ENCODE results near the gene AGAP1.

Gene AGAP1

DNA sequence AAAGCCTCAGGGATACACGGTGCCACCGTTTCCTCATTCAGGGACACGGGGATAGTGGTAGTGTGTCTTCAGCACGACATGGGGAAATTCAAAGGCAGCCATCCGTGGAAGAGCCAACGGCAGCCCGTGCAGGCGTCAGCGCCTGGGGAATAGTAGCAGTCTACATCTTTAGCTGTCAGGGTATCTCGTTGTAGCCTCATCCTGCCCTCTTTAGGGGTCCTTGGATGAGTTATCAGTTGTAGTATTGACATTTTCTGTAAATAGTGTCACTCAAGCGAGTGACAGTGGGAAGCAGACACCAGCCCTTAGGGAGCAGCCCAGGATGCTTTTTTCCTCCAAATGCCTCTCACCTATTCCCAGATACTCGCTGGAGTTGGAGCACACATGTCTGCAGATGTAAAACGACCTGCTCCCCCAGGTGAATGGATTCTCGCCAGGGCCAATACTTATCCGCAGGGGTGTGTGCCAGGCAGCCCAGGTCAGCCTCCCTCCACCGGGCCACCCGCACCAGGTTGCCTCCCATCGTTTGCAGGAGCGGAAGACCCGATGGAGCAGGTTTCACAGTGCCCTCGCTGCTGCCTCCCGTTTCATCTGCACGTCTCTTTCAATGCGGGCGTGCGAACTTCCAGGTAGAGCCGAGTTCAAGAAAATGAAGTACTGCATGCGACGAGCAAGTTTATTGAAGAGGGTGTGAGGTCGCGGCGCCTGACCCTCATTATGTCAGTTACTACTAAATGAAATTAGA is 41.0 kb downstream of the AGAP1 start:
- DNase-seq (ENCODE audit: low read depth): no peak
- no peak overlapping the region for H3K4me3 ChIP-seq (ENCODE audit: low read depth, low read length)
- TF ChIP-seq, protein P1, sequence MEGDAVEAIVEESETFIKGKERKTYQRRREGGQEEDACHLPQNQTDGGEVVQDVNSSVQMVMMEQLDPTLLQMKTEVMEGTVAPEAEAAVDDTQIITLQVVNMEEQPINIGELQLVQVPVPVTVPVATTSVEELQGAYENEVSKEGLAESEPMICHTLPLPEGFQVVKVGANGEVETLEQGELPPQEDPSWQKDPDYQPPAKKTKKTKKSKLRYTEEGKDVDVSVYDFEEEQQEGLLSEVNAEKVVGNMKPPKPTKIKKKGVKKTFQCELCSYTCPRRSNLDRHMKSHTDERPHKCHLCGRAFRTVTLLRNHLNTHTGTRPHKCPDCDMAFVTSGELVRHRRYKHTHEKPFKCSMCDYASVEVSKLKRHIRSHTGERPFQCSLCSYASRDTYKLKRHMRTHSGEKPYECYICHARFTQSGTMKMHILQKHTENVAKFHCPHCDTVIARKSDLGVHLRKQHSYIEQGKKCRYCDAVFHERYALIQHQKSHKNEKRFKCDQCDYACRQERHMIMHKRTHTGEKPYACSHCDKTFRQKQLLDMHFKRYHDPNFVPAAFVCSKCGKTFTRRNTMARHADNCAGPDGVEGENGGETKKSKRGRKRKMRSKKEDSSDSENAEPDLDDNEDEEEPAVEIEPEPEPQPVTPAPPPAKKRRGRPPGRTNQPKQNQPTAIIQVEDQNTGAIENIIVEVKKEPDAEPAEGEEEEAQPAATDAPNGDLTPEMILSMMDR (conservative IDR thresholded peaks at IDR 0.05; ENCODE audit: low read depth, low read length): no peak

DNA sequence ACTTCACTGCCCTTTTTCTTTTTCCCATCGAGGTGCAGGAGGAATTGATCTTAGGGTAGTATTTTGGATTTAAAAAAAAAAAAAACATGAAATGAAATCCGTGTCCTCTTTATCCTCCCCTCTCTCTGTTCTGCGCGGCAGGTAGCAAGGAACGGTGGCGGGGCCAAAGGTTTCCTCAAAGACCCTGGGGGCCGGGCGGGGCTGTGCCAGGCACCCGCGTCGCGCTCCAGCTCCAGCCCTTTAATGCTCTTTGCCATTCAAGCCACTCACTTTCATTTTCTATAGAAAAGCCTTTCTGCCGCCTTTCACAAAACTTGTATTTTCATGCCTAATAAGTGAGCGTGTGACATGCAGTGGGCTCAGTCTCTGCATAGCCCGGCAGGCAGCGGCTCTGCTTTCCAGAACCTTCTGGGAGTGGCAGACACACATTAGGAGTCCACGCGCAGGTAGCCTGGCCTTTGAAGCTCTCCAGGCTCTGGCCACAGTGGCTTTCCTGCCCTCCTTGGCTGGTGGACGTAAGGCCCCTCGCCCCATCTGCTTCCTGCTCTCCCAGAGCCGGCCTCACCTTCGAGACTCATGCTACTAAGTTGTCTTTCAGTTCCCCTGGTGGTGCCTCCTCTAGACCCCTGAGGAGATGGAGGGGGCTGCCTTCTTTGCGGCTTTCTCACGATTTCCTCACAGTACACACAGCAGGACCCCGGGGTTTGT is 41.7 kb downstream of the AGAP1 start:
- TF ChIP-seq, protein P1 (conservative IDR thresholded peaks at IDR 0.05; ENCODE audit: low read depth, low read length): no peak
- no peak overlapping the region for H3K4me3 ChIP-seq (ENCODE audit: low read depth, low read length)
- DNase-seq (ENCODE audit: low read depth): no peak

DNA sequence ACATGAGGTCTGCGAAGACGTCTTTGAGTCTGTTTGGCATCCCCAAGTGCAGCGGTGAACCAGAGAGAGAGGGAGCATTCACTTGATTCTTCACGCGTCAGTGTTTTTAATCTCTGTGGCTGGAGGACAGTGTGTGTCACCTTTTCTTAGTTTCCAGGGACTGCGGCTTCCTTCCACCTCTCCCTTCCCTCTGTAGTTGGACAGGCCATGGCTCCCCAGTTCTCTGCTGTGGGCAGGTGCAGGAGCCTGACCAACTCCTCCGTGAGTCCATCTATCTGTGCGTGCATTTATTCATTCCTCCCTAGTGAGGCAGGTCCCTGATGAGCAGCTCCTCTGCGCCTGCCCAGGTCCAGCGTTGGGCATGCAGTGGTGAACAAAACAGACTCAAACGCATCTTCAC is 42.9 kb downstream of the AGAP1 start:
- TF ChIP-seq, protein P1 (conservative IDR thresholded peaks at IDR 0.05; ENCODE audit: low read depth, low read length): no peak
- H3K4me3 ChIP-seq (ENCODE audit: low read depth, low read length): no peak overlapping the region
- no peak for DNase-seq (ENCODE audit: low read depth)

DNA sequence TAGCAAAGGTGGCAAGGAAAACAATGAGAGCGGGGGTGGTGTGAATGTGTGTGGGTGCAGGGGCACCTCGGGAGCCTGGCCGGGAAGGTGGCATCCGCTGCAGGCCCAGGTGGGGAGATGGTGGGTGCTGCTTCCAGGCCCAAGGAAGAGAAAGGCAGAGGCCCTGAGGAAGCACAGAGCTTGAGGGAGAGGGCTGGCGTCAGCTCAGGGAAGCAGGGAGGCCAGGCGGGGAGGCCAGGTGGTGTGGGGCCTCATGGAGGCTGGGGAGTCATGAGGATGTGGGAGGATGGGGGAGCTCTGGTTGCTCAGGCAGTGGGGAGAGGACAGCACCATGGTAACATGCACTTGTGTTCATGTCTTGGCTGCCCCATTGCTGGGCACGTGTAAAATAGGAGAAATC is 43.3 kb downstream of the AGAP1 start:
- TF ChIP-seq, protein P1 (conservative IDR thresholded peaks at IDR 0.05; ENCODE audit: low read depth, low read length): no peak
- no peak overlapping the region for H3K4me3 ChIP-seq (ENCODE audit: low read depth, low read length)
- no peak for DNase-seq (ENCODE audit: low read depth)

DNA sequence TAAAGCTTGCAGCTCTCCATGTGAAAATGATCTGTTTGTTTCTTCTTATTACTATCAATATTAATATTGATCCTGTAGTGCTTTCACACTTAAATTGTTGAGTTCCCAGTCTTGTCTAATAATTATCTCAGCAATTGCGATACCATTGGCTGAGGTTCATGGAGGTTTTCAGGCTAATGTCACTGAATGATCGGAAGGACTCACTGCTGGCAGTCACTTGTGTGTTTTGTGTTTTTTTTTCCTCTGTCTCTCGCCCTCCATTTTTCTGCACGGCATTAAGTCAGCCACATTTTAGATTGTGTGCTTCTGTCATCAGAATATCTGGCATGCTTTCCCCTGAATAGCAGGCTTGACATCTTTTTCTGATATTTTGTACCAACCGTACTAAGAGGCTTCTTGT is 43.7 kb downstream of the AGAP1 start:
- no peak for DNase-seq (ENCODE audit: low read depth)
- TF ChIP-seq, protein P1 (conservative IDR thresholded peaks at IDR 0.05; ENCODE audit: low read depth, low read length): no peak

DNA sequence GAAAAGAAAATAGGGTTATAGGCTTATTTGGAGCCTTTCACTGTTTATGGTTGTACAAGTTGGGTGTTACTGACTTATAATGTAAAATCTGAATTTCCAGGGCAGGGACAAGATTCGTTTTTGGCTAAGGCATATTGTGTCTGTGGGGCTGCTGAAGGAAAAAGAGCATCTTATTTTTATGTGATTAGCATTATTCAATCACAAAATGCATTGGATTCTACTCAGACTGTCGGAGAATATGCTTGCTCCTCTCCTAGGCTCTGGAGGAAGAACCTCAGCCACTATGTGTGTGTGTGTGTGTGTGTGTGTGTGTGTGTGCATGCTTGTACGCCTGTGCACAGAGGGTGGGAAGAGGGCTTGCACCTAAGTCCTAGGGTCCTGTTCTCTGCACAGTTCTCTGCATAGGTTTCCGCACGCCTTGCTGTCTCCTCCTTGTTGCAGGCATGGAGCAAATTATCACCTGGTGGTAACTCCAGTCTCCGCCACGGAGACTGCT is 44.3 kb downstream of the AGAP1 start:
- no peak overlapping the region for H3K4me3 ChIP-seq (ENCODE audit: low read depth, low read length)
- TF ChIP-seq, protein P1 (conservative IDR thresholded peaks at IDR 0.05; ENCODE audit: low read depth, low read length): no peak
- DNase-seq (ENCODE audit: low read depth): no peak

More for the DNA sequence above, 43.7 kb downstream of the AGAP1 start:
- H3K4me3 ChIP-seq (ENCODE audit: low read depth, low read length): no peak overlapping the region
